NB4 (cell line): ENCODE data around the gene ALAD.

Experiments
- CTCF ChIP-seq: IDR thresholded peaks from one replicate; pipeline ENCODE4 v1.5.1; 2012; ENCODE audit warnings: low read depth, low read length
- POLR2A ChIP-seq: IDR thresholded peaks from 2 replicates; pipeline ENCODE4 v1.6.1; 2011; ENCODE audit warnings: mild to moderate bottlenecking; ENCODE audit not compliant: insufficient read length; ENCODE audit errors: extremely low read depth

DNA sequence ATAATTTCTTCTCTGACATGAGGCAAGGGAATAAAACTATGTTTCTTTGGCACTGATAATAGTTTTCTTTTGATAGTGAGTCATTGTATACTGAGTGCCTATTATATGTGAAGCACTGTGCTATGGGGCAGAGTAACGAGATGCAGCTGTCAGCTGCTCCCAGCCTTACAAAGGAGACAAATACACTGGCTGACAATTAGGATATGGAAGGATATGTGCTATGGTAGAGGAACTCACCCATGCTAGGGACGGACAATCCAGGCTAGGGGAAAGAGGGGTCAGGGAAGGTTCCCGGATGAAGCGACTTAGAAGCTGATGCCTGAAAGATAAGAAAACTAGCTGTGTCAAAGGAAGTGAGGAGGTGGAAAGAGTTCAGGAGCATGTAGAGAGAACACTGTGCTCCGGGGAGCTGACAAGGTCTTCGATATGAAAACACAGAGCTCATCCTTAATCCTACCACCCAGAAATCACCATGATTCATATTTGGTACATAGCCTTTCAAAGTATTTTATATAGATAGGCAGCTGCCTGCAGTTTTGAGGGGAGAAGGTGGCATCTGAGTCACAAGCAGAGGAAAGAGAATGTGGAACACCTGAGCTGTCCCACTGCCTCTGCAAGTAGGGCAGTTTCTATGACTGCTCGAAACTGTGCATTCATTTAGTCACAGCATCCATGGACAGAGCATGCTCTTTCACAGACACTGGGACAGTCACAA, 39.6 kb downstream of the ALAD start:
- TF ChIP-seq CTCF: no peak
- TF ChIP-seq POLR2A: no peak
